ENCODE results near the gene PRSS33.

PRSS33 gene

GRCh38 chr16:2795395-2796143 is 8.2 kb upstream of the PRSS33 start:
- H3K27ac Mint-ChIP-seq = no peak overlapping the region

GRCh38 chr16:2792940-2793339 is 5.6 kb upstream of the PRSS33 start:
- Mint-ChIP-seq H3K27me3 (peaks cover 27% of the 10 kb centered on the region), H3K4me1 (ENCODE audit: low read depth) (no peaks in the 10 kb centered on the region), H3K4me3 (no peak overlapping the region), H3K9me3 (no peaks in the 10 kb centered on the region), H3K27ac (no peak overlapping the region), H3K36me3 (ENCODE audit: low read depth) (no peaks in the 10 kb centered on the region)
- DNase-seq = no peak

More at GRCh38 chr16:2795395-2796143, 8.2 kb upstream of the PRSS33 start:
- H3K4me3 Mint-ChIP-seq = no peak overlapping the region
- H3K4me1 Mint-ChIP-seq (ENCODE audit: low read depth) = no peaks in the 10 kb centered on the region
- H3K9me3 Mint-ChIP-seq = no peaks in the 10 kb centered on the region
- H3K27me3 Mint-ChIP-seq = peaks cover 19% of the 10 kb centered on the region
- DNase-seq = no peak
- no peaks in the 10 kb centered on the region for H3K36me3 Mint-ChIP-seq (ENCODE audit: low read depth)

GRCh38 chr16:2791174-2791573 is 3.8 kb upstream of the PRSS33 start:
- Mint-ChIP-seq H3K4me3 (no peak overlapping the region), H3K27ac (no peak overlapping the region), H3K9me3 (no peaks in the 10 kb centered on the region), H3K27me3 (peaks cover 31% of the 10 kb centered on the region), H3K36me3 (ENCODE audit: low read depth) (no peaks in the 10 kb centered on the region), H3K4me1 (ENCODE audit: low read depth) (peaks cover 3% of the 10 kb centered on the region)
- no peak for DNase-seq

- Mint-ChIP-seq H3K27ac (no peak overlapping the region), H3K27me3 (peaks cover 31% of the 10 kb centered on the region), H3K4me3 (no peak overlapping the region), H3K36me3 (ENCODE audit: low read depth) (no peaks in the 10 kb centered on the region), H3K4me1 (ENCODE audit: low read depth) (peaks cover 7% of the 10 kb centered on the region), H3K9me3 (no peaks in the 10 kb centered on the region)
- no peak for DNase-seq
These were observed 3.3 kb upstream of the PRSS33 start for GRCh38 chr16:2790631-2791030.

- peaks cover 11% of the 10 kb centered on the region for H3K4me1 Mint-ChIP-seq (ENCODE audit: low read depth)
- peaks cover 18% of the 10 kb centered on the region for H3K27me3 Mint-ChIP-seq
- DNase-seq = no peak
- no peaks in the 10 kb centered on the region for H3K36me3 Mint-ChIP-seq (ENCODE audit: low read depth)
- H3K4me3 Mint-ChIP-seq = no peak overlapping the region
- no peaks in the 10 kb centered on the region for H3K9me3 Mint-ChIP-seq
- H3K27ac Mint-ChIP-seq = no peak overlapping the region
These were observed 601 bp upstream of the PRSS33 start for GRCh38 chr16:2787961-2788360.

- no peak for DNase-seq
- Mint-ChIP-seq H3K36me3 (ENCODE audit: low read depth) (no peaks in the 10 kb centered on the region), H3K27me3 (peaks cover 16% of the 10 kb centered on the region), H3K27ac (no peak overlapping the region), H3K4me3 (no peak overlapping the region), H3K4me1 (ENCODE audit: low read depth) (peaks cover 11% of the 10 kb centered on the region), H3K9me3 (no peaks in the 10 kb centered on the region)
These were observed 571 bp downstream of the PRSS33 start for GRCh38 chr16:2786826-2787151.

- H3K27me3 Mint-ChIP-seq = peaks cover 13% of the 10 kb centered on the region
- peak overlapping the region; percentile 22 for H3K27ac Mint-ChIP-seq
- no peak for DNase-seq
- peak overlapping the region; percentile 61 for H3K4me3 Mint-ChIP-seq
- H3K9me3 Mint-ChIP-seq = no peaks in the 10 kb centered on the region
- H3K4me1 Mint-ChIP-seq (ENCODE audit: low read depth) = peaks cover 11% of the 10 kb centered on the region
- no peaks in the 10 kb centered on the region for H3K36me3 Mint-ChIP-seq (ENCODE audit: low read depth)
These were observed 1.1 kb downstream of the PRSS33 start for GRCh38 chr16:2786061-2786825.

GRCh38 chr16:2785101-2785991 is 2.0 kb downstream of the PRSS33 start:
- H3K4me1 Mint-ChIP-seq (ENCODE audit: low read depth) = peaks cover 11% of the 10 kb centered on the region
- DNase-seq = peak; percentile 78
- peak overlapping the region; percentile 77 for H3K4me3 Mint-ChIP-seq
- H3K36me3 Mint-ChIP-seq (ENCODE audit: low read depth) = no peaks in the 10 kb centered on the region
- H3K27ac Mint-ChIP-seq = peak overlapping the region; percentile 92
- peaks cover 12% of the 10 kb centered on the region for H3K27me3 Mint-ChIP-seq
- H3K9me3 Mint-ChIP-seq = no peaks in the 10 kb centered on the region

- H3K4me3 Mint-ChIP-seq = peak overlapping the region; percentile 77
- no peaks in the 10 kb centered on the region for H3K9me3 Mint-ChIP-seq
- peaks cover 8% of the 10 kb centered on the region for H3K27me3 Mint-ChIP-seq
- no peak for DNase-seq
- H3K27ac Mint-ChIP-seq = peak overlapping the region; percentile 92
- no peaks in the 10 kb centered on the region for H3K36me3 Mint-ChIP-seq (ENCODE audit: low read depth)
- peaks cover 14% of the 10 kb centered on the region for H3K4me1 Mint-ChIP-seq (ENCODE audit: low read depth)
These were observed 2.8 kb downstream of the PRSS33 start for GRCh38 chr16:2784358-2785100.

GRCh38 chr16:2783581-2784357 is 3.6 kb downstream of the PRSS33 start:
- peak; percentile 29 for DNase-seq
- Mint-ChIP-seq H3K4me1 (ENCODE audit: low read depth) (peaks cover 18% of the 10 kb centered on the region), H3K9me3 (no peaks in the 10 kb centered on the region), H3K27me3 (peaks cover 5% of the 10 kb centered on the region), H3K27ac (no peak overlapping the region), H3K36me3 (ENCODE audit: low read depth) (no peaks in the 10 kb centered on the region), H3K4me3 (peak overlapping the region; percentile 37)

- DNase-seq = no peak
- peaks cover 10% of the 10 kb centered on the region for H3K36me3 Mint-ChIP-seq (ENCODE audit: low read depth)
- H3K4me1 Mint-ChIP-seq (ENCODE audit: low read depth) = peaks cover 28% of the 10 kb centered on the region
- H3K27me3 Mint-ChIP-seq = peaks cover 4% of the 10 kb centered on the region
- H3K4me3 Mint-ChIP-seq = no peak overlapping the region
- no peak overlapping the region for H3K27ac Mint-ChIP-seq
- no peaks in the 10 kb centered on the region for H3K9me3 Mint-ChIP-seq
These were observed 4.6 kb downstream of the PRSS33 start for GRCh38 chr16:2782583-2783351.

- Mint-ChIP-seq H3K9me3 (no peaks in the 10 kb centered on the region), H3K27ac (peak overlapping the region; percentile 76), H3K27me3 (no peaks in the 10 kb centered on the region), H3K36me3 (ENCODE audit: low read depth) (peaks cover 28% of the 10 kb centered on the region), H3K4me1 (ENCODE audit: low read depth) (peaks cover 33% of the 10 kb centered on the region), H3K4me3 (peak overlapping the region; percentile 25)
- peak; percentile 21 for DNase-seq
These were observed 7.1 kb downstream of the PRSS33 start for GRCh38 chr16:2779978-2780898.
